ENCODE measurements around the gene RIT1.

The RIT1 gene

GRCh38 chr1:155880251-155880650 lies 30.9 kb downstream of the RIT1 start:
- Histone ChIP-seq H3K4me1 (ENCODE audit: control insufficient read depth, low read depth, low read length) (no peaks in the 10 kb centered on the region), H4K8ac (ENCODE audit: low read depth, low read length) (no peak overlapping the region), H3K9ac (ENCODE audit: low read length) (no peak overlapping the region), H3K4me2 (ENCODE audit: low read length) (no peak overlapping the region), H3K23ac (ENCODE audit: low read length) (no peak overlapping the region), H2AK5ac (ENCODE audit: low read length) (no peak overlapping the region), H3K27ac (ENCODE audit: low read depth, low read length) (no peak overlapping the region), H2BK5ac (ENCODE audit: low read length) (no peak overlapping the region), H3K36me3 (ENCODE audit: control insufficient read depth, insufficient read depth, low read length) (no peaks in the 10 kb centered on the region), H4K5ac (ENCODE audit: low read length) (no peak overlapping the region), H3K4ac (ENCODE audit: low read depth, low read length) (no peak overlapping the region), H3K79me1 (ENCODE audit: low read length) (no peaks in the 10 kb centered on the region), H3K56ac (ENCODE audit: low read length) (no peak overlapping the region), H3K18ac (ENCODE audit: low read length) (no peak overlapping the region), H3K4me3 (ENCODE audit: low read length) (no peak overlapping the region), H3K27me3 (ENCODE audit: insufficient read depth, low read length, poor library complexity) (no peaks in the 10 kb centered on the region), H2BK120ac (ENCODE audit: low read depth, low read length) (no peak overlapping the region), H3K79me2 (ENCODE audit: control insufficient read depth, insufficient read depth, low read length) (no peaks in the 10 kb centered on the region), H2BK15ac (replicated peaks; ENCODE audit: low read depth) (no peak overlapping the region)
- DNase-seq: no peak
- no CpG with 5 or more reads among the region's 2 CpGs for WGBS (ENCODE audit: extremely low coverage, insufficient coverage, low lambda C conversion rate)

- Histone ChIP-seq H3K4me3 (ENCODE audit: low read length) (no peak overlapping the region), H4K8ac (ENCODE audit: low read depth, low read length) (no peak overlapping the region), H3K27me3 (ENCODE audit: insufficient read depth, low read length, poor library complexity) (no peaks in the 10 kb centered on the region), H3K79me1 (ENCODE audit: low read length) (no peaks in the 10 kb centered on the region), H2BK15ac (replicated peaks; ENCODE audit: low read depth) (no peak overlapping the region), H3K56ac (ENCODE audit: low read length) (no peak overlapping the region), H2AK5ac (ENCODE audit: low read length) (no peak overlapping the region), H3K79me2 (ENCODE audit: control insufficient read depth, insufficient read depth, low read length) (no peaks in the 10 kb centered on the region), H4K5ac (ENCODE audit: low read length) (no peak overlapping the region), H3K4me2 (ENCODE audit: low read length) (no peak overlapping the region), H3K18ac (ENCODE audit: low read length) (no peak overlapping the region), H3K27ac (ENCODE audit: low read depth, low read length) (no peak overlapping the region), H3K36me3 (ENCODE audit: control insufficient read depth, insufficient read depth, low read length) (no peaks in the 10 kb centered on the region), H2BK5ac (ENCODE audit: low read length) (no peak overlapping the region), H3K9ac (ENCODE audit: low read length) (no peak overlapping the region), H3K4me1 (ENCODE audit: control insufficient read depth, low read depth, low read length) (no peaks in the 10 kb centered on the region), H2BK120ac (ENCODE audit: low read depth, low read length) (no peak overlapping the region), H3K4ac (ENCODE audit: low read depth, low read length) (no peak overlapping the region), H3K23ac (ENCODE audit: low read length) (no peak overlapping the region)
- no CpG with 5 or more reads among the region's 2 CpGs for WGBS (ENCODE audit: extremely low coverage, insufficient coverage, low lambda C conversion rate)
- DNase-seq: no peak
These were observed 33.2 kb downstream of the RIT1 start for GRCh38 chr1:155877945-155878344.

GRCh38 chr1:155873860-155874259 lies 37.3 kb downstream of the RIT1 start:
- no peaks in the 10 kb centered on the region for H3K27me3 ChIP-seq (ENCODE audit: insufficient read depth, low read length, poor library complexity)
- no peak overlapping the region for H3K23ac ChIP-seq (ENCODE audit: low read length)
- no peak overlapping the region for H3K4me3 ChIP-seq (ENCODE audit: low read length)
- no peak overlapping the region for H2BK120ac ChIP-seq (ENCODE audit: low read depth, low read length)
- no peak overlapping the region for H3K9ac ChIP-seq (ENCODE audit: low read length)
- H2BK5ac ChIP-seq (ENCODE audit: low read length): no peak overlapping the region
- no peak overlapping the region for H3K56ac ChIP-seq (ENCODE audit: low read length)
- H3K18ac ChIP-seq (ENCODE audit: low read length): no peak overlapping the region
- H3K4me2 ChIP-seq (ENCODE audit: low read length): no peak overlapping the region
- no peak overlapping the region for H2BK15ac ChIP-seq (replicated peaks; ENCODE audit: low read depth)
- no peak overlapping the region for H3K27ac ChIP-seq (ENCODE audit: low read depth, low read length)
- H3K79me1 ChIP-seq (ENCODE audit: low read length): no peaks in the 10 kb centered on the region
- no CpG with 5 or more reads among the region's 9 CpGs for WGBS (ENCODE audit: extremely low coverage, insufficient coverage, low lambda C conversion rate)
- no peak for DNase-seq
- no peak overlapping the region for H3K4ac ChIP-seq (ENCODE audit: low read depth, low read length)
- no peak overlapping the region for H2AK5ac ChIP-seq (ENCODE audit: low read length)
- no peak overlapping the region for H4K5ac ChIP-seq (ENCODE audit: low read length)
- no peak overlapping the region for H4K8ac ChIP-seq (ENCODE audit: low read depth, low read length)
- H3K79me2 ChIP-seq (ENCODE audit: control insufficient read depth, insufficient read depth, low read length): no peaks in the 10 kb centered on the region
- no peaks in the 10 kb centered on the region for H3K36me3 ChIP-seq (ENCODE audit: control insufficient read depth, insufficient read depth, low read length)
- no peaks in the 10 kb centered on the region for H3K4me1 ChIP-seq (ENCODE audit: control insufficient read depth, low read depth, low read length)

GRCh38 chr1:155872527-155872926 lies 38.6 kb downstream of the RIT1 start:
- Histone ChIP-seq H3K79me1 (ENCODE audit: low read length) (no peaks in the 10 kb centered on the region), H3K4me2 (ENCODE audit: low read length) (no peak overlapping the region), H3K4me3 (ENCODE audit: low read length) (no peak overlapping the region), H3K9ac (ENCODE audit: low read length) (no peak overlapping the region), H4K8ac (ENCODE audit: low read depth, low read length) (no peak overlapping the region), H2BK120ac (ENCODE audit: low read depth, low read length) (no peak overlapping the region), H3K23ac (ENCODE audit: low read length) (no peak overlapping the region), H3K27ac (ENCODE audit: low read depth, low read length) (no peak overlapping the region), H2BK15ac (replicated peaks; ENCODE audit: low read depth) (no peak overlapping the region), H2AK5ac (ENCODE audit: low read length) (no peak overlapping the region), H3K27me3 (ENCODE audit: insufficient read depth, low read length, poor library complexity) (no peaks in the 10 kb centered on the region), H3K36me3 (ENCODE audit: control insufficient read depth, insufficient read depth, low read length) (no peaks in the 10 kb centered on the region), H3K56ac (ENCODE audit: low read length) (no peak overlapping the region), H3K4ac (ENCODE audit: low read depth, low read length) (no peak overlapping the region), H2BK5ac (ENCODE audit: low read length) (no peak overlapping the region), H4K5ac (ENCODE audit: low read length) (no peak overlapping the region), H3K79me2 (ENCODE audit: control insufficient read depth, insufficient read depth, low read length) (no peaks in the 10 kb centered on the region), H3K4me1 (ENCODE audit: control insufficient read depth, low read depth, low read length) (no peaks in the 10 kb centered on the region), H3K18ac (ENCODE audit: low read length) (no peak overlapping the region)
- DNase-seq: no peak
- no CpG with 5 or more reads among the region's 5 CpGs for WGBS (ENCODE audit: extremely low coverage, insufficient coverage, low lambda C conversion rate)

GRCh38 chr1:155871390-155871789 lies 39.8 kb downstream of the RIT1 start:
- Histone ChIP-seq H3K27ac (ENCODE audit: low read depth, low read length) (no peak overlapping the region), H3K4me3 (ENCODE audit: low read length) (no peak overlapping the region), H3K9ac (ENCODE audit: low read length) (no peak overlapping the region), H3K4me2 (ENCODE audit: low read length) (no peak overlapping the region), H3K18ac (ENCODE audit: low read length) (no peak overlapping the region), H3K4me1 (ENCODE audit: control insufficient read depth, low read depth, low read length) (no peaks in the 10 kb centered on the region), H2AK5ac (ENCODE audit: low read length) (no peak overlapping the region), H3K56ac (ENCODE audit: low read length) (no peak overlapping the region), H2BK5ac (ENCODE audit: low read length) (no peak overlapping the region), H2BK15ac (replicated peaks; ENCODE audit: low read depth) (no peak overlapping the region), H3K23ac (ENCODE audit: low read length) (no peak overlapping the region), H2BK120ac (ENCODE audit: low read depth, low read length) (no peak overlapping the region), H4K8ac (ENCODE audit: low read depth, low read length) (no peak overlapping the region), H3K4ac (ENCODE audit: low read depth, low read length) (no peak overlapping the region), H3K79me1 (ENCODE audit: low read length) (no peaks in the 10 kb centered on the region), H4K5ac (ENCODE audit: low read length) (no peak overlapping the region), H3K27me3 (ENCODE audit: insufficient read depth, low read length, poor library complexity) (no peaks in the 10 kb centered on the region), H3K79me2 (ENCODE audit: control insufficient read depth, insufficient read depth, low read length) (no peaks in the 10 kb centered on the region), H3K36me3 (ENCODE audit: control insufficient read depth, insufficient read depth, low read length) (no peaks in the 10 kb centered on the region)
- no peak for DNase-seq
- WGBS (ENCODE audit: extremely low coverage, insufficient coverage, low lambda C conversion rate): no CpG with 5 or more reads among the region's 1 CpG

- H3K56ac ChIP-seq (ENCODE audit: low read length): no peak overlapping the region
- H3K4me3 ChIP-seq (ENCODE audit: low read length): no peak overlapping the region
- H3K79me1 ChIP-seq (ENCODE audit: low read length): no peaks in the 10 kb centered on the region
- WGBS (ENCODE audit: extremely low coverage, insufficient coverage, low lambda C conversion rate): no CpG with 5 or more reads among the region's 8 CpGs
- no peak overlapping the region for H3K18ac ChIP-seq (ENCODE audit: low read length)
- no peaks in the 10 kb centered on the region for H3K79me2 ChIP-seq (ENCODE audit: control insufficient read depth, insufficient read depth, low read length)
- no peak overlapping the region for H3K4me2 ChIP-seq (ENCODE audit: low read length)
- no peaks in the 10 kb centered on the region for H3K36me3 ChIP-seq (ENCODE audit: control insufficient read depth, insufficient read depth, low read length)
- H3K23ac ChIP-seq (ENCODE audit: low read length): no peak overlapping the region
- no peaks in the 10 kb centered on the region for H3K4me1 ChIP-seq (ENCODE audit: control insufficient read depth, low read depth, low read length)
- H4K8ac ChIP-seq (ENCODE audit: low read depth, low read length): no peak overlapping the region
- DNase-seq: no peak
- H3K27ac ChIP-seq (ENCODE audit: low read depth, low read length): no peak overlapping the region
- H4K5ac ChIP-seq (ENCODE audit: low read length): no peak overlapping the region
- H3K9ac ChIP-seq (ENCODE audit: low read length): no peak overlapping the region
- H2BK15ac ChIP-seq (replicated peaks; ENCODE audit: low read depth): no peak overlapping the region
- no peaks in the 10 kb centered on the region for H3K27me3 ChIP-seq (ENCODE audit: insufficient read depth, low read length, poor library complexity)
- no peak overlapping the region for H2AK5ac ChIP-seq (ENCODE audit: low read length)
- H3K4ac ChIP-seq (ENCODE audit: low read depth, low read length): no peak overlapping the region
- no peak overlapping the region for H2BK5ac ChIP-seq (ENCODE audit: low read length)
- H2BK120ac ChIP-seq (ENCODE audit: low read depth, low read length): no peak overlapping the region
These were observed 43.4 kb downstream of the RIT1 start for GRCh38 chr1:155867766-155868165.

Data from mesendoderm (in vitro differentiated cells).